ENCODE data around the gene ZNF439. TPM values are rescaled to one million over a fixed set of nuclear protein-coding genes. Genes with fewer than 3 reads are reported as not detected.

Gene ZNF439
- total and polyA plus RNA-seq, 10 of the 15 experiments (the other 5 are each of a cell fraction or from before 2014, with no cell fraction given), result 0.43 to 2.5 (median 1.2) TPM

DNA sequence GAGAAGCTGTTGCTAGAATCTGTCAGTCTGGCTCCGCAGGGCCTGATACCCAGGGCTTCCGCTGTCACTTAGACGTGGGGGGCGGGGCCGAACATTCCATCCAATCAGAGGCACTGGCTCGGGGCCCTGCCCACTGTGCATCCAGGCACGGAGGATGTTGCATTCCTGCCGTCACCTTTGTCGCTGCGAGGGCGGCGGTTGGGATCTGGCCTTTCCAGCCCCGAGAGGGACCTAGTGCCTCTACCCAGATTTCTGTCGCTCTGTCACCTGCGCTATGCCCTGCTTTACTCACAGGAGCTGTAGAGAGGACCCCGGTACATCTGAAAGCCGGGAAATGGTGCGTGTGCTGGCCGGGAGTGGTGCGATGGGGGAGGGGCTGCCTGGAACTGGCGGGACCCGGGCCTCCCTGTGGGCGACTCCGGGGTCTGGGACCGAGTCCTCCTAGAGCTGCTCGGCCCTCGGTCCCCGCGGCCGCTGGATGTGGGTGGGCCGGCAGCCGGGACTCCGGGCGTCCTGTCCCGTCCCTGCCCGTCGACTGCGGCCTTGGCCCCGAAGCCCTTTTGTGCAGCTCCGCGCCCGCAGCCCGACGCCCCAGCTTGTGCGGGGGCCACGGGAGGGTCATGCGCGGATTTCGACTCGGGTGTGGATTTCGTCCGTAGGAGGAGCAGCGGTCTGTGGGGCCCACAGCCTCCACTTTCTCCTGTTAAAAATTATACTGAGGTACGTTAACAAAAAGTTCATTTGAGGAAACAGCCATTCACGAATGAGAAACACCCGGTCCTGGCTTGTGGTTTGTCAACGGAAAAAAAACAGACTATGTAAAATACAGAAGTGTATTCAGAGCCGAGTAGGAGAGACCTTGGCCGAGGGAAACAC, at the start of gene ZNF439 (continued):
- TF ChIP-seq, protein P1, sequence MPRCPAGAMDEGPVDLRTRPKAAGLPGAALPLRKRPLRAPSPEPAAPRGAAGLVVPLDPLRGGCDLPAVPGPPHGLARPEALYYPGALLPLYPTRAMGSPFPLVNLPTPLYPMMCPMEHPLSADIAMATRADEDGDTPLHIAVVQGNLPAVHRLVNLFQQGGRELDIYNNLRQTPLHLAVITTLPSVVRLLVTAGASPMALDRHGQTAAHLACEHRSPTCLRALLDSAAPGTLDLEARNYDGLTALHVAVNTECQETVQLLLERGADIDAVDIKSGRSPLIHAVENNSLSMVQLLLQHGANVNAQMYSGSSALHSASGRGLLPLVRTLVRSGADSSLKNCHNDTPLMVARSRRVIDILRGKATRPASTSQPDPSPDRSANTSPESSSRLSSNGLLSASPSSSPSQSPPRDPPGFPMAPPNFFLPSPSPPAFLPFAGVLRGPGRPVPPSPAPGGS (IDR thresholded peaks at IDR 0.05; ENCODE audit: borderline replicate concordance, insufficient read depth, low read depth, low read length, poor library complexity, severe bottlenecking), result no peak
- TF ChIP-seq E4F1 (IDR thresholded peaks at IDR 0.05; ENCODE audit: borderline replicate concordance, partially characterized antibody) (no peak), MYC (IDR thresholded peaks at IDR 0.05; ENCODE audit: insufficient read depth, insufficient read length, insufficient replicate concordance, low read length, severe bottlenecking) (no peak), BMI1 (IDR thresholded peaks at IDR 0.05; ENCODE audit: borderline replicate concordance) (no peak), SPI1 (IDR thresholded peaks at IDR 0.05; ENCODE audit: borderline replicate concordance, insufficient read depth, low read depth, low read length) (no peak), ZNF622 (IDR thresholded peaks at IDR 0.05) (no peak), JUND (IDR thresholded peaks at IDR 0.05; ENCODE audit: low read depth, low read length) (no peak), PBX3 (IDR thresholded peaks at IDR 0.05; ENCODE audit: insufficient replicate concordance, low read depth, low read length) (peak; percentile 71), MXI1 (IDR thresholded peaks at IDR 0.05; ENCODE audit: low read depth, low read length) (no peak), ZBTB40 (IDR thresholded peaks at IDR 0.05; ENCODE audit: borderline replicate concordance) (no peak), RB1 (IDR thresholded peaks at IDR 0.05; ENCODE audit: borderline replicate concordance) (no peak), ZNF207 (IDR thresholded peaks at IDR 0.05; ENCODE audit: borderline replicate concordance) (no peak), NFYB (IDR thresholded peaks at IDR 0.05; ENCODE audit: insufficient read depth, low read depth, low read length) (peak; percentile 87), FOS (IDR thresholded peaks at IDR 0.05; ENCODE audit: borderline replicate concordance, extremely low read depth, insufficient read length) (no peak), SP1 (IDR thresholded peaks at IDR 0.05; ENCODE audit: low read depth, low read length) (peak; percentile 71), MLLT1 (IDR thresholded peaks at IDR 0.05) (no peak)

All from GM12878 (cell line).